HG03139 (cell line): ENCODE results near the gene MAGEF1.

Experiments
- ATAC-seq: cut with Tn5 transposase; IDR thresholded peaks from one replicate; pipeline ENCODE4 v1.9.1; 2021; ENCODE audit not compliant: unreplicated experiment

The MAGEF1 gene, protein sequence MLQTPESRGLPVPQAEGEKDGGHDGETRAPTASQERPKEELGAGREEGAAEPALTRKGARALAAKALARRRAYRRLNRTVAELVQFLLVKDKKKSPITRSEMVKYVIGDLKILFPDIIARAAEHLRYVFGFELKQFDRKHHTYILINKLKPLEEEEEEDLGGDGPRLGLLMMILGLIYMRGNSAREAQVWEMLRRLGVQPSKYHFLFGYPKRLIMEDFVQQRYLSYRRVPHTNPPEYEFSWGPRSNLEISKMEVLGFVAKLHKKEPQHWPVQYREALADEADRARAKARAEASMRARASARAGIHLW

DNA sequence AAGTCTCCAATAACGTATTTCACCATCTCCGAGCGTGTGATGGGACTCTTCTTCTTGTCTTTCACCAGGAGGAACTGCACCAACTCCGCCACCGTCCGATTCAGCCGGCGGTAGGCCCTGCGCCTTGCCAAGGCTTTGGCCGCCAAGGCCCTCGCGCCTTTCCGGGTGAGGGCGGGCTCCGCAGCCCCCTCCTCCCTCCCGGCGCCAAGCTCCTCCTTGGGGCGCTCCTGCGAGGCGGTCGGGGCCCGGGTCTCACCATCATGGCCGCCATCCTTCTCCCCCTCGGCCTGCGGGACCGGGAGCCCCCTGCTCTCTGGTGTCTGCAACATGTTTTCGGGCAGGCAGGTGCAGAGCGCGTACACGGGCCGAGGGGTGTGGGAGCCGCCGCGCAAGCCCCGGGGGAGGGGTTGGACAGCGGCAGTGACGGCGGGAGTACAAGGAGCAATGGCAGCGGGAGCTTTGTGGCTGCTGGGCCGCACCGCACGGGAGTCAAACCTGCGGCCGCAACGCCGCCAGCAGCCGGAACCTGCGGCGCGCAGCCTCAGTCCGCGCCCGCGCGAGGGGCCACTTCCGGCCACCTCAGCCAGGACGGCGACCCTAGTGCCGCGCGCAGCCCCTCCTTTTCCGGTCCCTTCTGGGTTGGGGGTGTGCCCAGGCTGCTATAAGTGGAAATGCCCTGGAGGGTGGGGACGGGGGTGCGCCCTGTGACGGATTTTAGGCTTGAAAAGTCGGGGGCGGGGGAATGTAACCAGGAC, at the start of gene MAGEF1:
MAGEF1 (minus strand) TSS at position 572 of the 755 bp plus-strand sequence; CDS start at position 329, 243 bp downstream.
- ATAC-seq, result peak; percentile 76

DNA sequence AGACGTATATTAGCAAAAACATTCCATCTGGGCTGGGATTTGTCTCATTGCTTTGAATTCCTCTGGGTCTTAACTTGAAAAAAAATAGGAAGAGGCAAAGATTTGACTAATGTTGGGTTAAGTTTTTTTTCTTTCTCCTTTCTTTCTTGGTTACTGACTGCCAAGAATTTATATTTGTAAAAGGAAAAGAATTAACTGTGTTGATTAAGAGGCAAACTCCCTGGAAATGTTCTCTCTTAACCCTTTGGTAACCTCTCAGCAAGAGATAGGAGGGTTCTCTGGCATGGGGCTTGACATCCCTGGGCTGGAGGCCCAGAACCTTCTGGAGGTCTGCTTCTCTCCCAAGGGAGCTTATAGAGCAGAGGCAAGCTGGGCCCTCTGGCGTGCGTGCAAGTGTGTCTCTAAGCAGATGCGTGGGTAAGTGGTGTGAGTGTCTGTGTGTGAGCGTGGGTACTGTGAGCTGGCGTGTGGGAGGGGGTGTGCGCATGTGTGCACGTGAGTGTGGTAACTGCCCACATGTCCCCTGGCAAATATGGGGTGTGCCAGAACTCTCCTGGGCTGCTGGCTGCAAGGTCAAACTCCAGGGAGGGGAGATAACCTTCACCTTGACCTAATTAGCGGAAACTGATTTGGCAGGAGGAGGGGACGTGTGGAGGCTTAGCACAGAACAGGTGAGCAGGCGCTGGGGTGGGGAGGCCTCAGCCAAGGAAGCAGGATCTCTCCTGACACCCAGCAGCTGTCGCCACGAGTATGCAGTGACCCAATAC, 49.4 kb upstream of the MAGEF1 start:
- ATAC-seq, result no peak

DNA sequence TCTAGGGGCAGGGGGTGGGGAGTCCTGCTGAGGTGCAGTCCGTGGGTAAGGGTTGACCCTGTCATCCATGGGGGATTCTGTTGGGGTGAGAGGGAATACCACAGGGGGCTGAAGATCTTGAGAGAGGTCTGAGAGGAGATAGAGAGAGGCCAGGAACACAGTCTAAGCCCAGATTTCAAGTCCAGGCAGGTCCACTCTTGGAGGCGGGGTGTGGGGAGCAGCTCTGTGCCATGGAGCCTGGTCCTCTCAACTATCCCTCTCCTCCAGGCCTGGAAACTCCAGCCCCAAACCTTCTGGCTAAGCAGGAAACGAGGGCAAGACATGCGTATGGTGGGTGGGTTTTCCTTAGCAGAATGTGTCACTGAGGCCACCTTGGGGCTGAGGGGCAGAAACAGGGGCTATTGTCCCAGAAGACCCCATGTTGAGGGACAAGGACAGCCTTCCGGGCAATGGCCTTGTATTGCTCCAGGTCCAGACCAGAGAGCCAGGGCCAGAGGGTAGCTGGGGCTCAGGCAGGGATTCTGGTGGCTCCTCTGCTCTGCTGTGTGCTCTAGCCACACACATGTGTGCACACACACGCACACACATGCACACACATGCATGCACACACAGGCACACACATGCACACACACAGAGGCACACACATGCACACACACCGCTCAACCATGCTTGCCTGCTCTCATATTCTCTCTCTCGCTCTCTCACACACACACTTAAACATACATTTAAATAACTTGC, 48.6 kb upstream of the MAGEF1 start:
- ATAC-seq, result no peak

DNA sequence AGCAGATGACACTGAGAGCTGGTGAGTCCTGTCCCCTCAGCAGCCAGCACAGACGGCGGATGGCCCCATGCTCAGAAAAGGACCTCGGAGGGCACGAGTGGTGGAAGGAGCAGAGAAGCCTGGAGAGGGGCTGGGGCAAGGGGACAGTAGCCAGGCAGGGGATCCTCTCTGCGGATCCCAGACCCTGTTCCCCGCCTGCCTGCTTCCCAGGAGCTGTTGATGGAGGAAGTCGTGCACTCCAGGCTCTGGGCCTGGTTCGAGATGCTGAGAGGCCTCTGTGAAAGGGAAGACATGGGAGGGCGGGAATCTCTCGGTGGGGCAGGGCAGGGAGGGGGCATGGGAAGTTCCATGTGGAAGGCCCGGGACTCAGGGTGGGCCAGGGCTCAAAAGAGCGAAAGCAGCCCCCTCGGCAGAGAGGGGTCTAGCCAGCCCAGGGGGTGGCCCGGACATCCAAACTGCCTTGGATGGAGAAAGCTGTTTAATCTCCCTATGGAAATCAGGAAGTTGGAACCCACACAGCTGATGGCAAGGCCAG, 47.9 kb upstream of the MAGEF1 start:
- ATAC-seq, result no peak

DNA sequence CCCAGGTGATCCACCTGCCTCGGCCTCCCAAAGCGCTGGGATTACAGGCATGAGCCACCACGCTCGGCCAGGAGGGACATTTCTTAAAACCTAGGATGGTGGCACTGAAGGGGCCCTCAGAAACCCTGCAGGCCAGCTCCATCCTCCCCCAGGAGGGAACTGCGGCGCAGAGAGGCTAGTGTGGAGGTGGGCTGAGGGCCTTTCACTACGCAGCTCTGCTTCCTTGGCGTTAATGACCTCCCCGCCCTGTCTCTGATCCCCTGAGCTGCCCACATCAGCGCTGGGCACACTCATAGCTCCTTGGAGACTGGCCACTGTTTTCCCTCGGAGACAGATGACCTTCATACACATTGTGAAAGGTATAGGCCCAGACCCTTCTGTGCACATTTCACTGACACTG, 46.2 kb upstream of the MAGEF1 start:
- ATAC-seq, result no peak

DNA sequence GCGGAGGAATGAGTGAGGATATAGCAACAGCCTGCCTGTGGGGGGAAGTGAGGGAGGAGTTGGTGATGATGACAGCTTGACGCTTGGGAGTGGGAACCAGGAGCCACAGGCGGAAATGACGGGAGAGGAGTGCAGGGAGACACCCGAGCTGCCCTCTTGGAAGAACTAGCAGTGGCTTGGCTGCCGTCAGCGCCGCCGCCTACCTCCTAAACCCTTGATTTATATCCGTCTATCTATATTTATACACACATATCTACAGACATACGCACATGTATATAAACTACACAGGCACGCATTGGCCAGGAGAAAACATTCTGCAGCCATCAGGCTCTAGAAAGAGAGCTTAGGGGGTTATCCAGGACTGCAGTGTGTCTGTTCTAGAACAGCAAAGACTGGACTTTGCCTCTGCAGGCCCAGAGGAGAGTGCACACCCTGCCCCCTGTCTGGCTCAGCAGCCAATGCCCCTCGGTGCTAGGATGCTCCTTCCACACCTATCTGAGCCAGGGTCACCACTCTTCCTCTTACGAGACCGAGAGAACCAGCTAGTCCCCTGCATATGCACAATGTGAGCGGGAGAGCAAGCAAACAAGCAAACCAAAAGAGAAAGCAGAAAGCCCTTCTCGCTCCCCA, 45.3 kb upstream of the MAGEF1 start:
- no peak for ATAC-seq

DNA sequence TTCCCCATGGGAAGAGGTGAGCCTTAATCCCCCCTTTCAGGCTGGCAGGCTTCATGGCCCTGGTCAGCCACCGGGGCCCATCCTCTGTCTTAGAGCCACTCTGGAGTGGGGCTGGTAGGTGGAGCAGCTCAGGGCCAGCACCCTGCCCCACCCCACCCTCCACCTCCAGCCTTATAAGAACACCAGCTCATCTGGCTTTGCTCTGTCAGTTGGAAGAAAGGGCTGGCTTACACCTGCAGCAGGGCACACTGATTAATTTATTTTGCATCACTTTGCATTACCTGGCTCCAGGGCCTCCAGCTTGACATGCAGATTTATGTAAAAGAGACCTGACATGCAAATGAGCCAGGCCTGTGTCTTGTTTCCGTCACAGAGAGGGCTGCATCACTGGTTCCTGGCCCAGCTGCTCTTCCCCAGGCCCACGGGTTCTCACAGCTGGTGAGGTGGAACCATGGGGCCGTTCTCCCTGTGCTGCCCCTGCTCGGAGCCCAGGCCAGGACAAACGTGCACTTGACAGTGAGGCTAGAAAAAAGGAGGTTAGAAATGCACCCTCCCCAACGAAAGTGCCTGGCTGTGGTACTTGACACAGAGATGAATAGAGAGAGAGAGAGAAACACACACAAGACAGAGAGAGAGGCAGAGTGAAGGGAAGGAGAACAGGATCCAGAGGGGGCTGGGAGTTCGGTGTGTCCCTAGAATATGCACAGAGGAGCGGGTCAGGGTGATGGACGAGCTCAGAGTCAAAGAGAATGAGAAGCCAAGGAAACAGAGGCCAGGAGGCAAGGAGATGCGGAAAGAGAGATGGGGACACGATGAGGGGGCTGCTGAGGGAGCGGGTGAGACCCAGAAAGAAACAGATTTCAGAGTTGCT, 44.5 kb upstream of the MAGEF1 start:
- ATAC-seq, result no peak

DNA sequence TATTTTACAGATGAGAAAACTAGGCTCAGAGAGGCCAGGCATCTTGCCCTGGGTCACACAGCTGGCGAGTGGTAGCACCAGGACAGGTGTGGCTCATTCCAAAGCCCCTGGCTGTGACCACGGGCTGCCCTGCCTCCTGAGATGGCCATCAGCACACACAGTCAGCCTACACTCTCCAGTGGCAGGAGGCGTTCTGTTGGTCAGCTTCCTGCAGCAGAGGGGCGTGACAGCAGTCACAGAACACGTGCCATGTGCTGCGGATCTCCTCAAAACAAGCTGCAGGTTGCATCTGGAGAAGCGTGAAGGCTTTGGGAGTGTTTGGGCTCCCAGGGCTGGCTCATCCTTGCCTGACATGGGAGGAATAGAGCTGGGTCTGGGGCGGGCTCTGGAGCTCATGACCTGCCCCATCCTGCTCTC, 43.5 kb upstream of the MAGEF1 start:
- no peak for ATAC-seq

DNA sequence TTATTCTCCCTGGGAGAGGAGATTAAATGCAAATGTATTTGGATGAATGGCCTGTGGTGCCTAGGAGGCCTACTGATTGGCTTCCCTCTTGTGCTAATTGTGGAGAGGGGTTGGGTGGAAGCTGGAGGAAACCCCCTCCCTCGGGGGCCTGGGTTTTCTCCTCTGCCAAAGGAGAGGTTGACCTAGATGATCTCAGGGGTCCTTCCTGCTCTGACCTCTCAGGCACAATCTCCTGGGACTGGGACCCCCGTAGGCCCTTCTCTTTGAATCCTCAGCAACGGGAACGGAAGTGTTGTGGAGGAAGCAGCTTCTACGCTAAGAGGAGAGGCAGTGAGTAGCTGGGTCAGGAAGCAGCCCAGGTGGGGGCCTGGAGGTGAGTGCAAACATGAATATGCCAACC, 40.5 kb upstream of the MAGEF1 start:
- ATAC-seq, result no peak

DNA sequence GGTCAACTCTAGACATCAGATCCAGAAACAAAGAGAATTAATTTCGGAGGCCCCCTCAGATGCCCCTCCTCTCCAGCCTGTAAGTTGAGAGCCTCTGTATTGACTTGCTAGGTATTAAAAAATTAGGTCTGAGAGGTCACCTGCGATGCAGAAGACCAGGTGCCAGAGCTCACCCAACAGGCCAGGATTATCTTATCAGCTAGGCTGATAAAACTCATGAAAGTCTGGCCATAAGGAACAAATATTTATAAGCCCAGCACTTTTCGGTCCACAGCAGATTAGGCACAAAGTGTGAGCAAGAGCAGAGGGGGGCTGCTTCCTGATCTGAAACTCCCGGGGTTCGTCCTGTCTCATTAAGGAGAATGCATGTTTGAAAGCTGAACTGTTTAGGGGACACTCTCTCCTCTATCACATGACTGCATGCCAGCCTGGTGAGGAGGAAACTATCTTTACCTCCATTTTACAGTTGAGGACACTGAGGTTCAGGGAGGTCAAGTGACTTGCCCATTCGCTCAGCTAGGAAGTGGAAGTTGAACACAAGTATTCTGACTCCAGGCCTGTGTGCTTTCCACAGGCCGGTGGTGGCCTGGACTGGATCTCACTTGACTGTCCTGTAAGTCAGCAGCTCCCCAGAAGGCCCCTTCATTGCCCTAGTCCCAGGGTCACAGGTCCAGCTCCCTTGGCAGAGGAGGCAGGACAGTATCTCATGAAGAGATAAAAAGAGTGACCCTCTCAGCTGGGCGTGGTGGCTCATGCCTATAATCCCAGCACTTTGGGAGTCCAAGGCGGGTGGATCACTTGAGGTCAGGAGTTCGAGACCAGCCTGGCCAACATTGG, 39.6 kb upstream of the MAGEF1 start:
- ATAC-seq, result no peak

DNA sequence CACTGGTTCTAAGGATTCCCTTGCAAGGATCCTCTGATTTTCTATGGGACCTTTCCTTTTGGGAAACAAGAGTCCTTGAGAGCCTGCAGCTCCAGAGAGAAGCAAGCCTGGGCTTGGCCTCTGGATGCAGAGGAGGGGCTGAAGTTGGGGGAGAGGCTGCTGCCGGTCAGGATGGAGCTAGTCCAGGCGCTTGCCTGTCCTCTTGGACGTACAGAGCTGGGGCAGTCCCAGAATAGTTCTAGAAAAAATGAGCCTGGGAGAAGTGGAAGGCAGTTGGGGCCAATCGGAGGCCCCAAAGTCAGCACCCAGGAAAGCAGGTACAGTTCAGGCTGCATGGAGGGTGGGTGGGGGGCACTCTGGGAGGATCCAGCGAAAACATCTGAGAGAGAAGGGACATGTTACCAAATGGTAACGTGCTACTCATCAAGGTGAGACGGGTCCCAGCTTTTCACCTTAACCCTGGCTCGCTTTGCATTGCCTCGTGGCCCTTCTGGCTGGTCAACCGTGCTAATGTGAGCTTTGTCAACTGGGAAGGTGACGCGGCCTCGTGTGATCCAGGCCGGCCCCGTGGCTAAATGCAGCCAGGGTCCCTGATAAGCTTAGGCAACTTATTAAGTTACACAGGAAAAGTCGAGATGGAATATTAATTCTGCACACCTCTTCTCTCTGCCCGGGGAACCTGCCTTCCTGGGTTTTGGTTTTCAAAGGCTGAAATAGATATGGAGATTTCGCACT, 38.7 kb upstream of the MAGEF1 start:
- no peak for ATAC-seq

DNA sequence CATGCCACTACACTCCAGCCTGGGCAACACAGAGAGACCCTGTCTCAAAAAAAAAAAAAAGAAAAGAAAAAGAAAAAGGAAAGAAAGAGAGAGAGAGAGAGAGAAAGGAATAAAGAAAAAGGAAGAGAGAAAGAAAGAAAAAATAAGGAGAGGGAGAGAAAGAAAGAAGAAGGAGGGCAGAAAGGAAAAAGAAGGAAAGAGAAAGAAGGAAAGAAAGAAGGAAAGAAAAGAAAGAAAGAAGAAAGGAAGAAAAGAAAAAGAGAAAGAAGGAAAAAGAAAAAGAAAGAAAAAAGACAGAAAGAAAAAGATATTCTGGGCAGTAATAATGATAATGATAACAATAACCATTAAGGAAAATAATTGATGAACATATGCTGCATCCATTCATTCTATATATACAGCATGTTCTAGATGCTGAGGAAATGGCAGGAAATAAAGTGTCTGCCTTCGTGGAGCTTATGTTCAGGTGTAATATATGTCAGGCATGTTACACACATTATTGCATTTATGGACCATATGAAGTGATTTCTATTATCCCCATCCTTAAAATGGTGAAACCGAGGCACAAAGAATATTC, 37.4 kb upstream of the MAGEF1 start:
- ATAC-seq, result no peak

DNA sequence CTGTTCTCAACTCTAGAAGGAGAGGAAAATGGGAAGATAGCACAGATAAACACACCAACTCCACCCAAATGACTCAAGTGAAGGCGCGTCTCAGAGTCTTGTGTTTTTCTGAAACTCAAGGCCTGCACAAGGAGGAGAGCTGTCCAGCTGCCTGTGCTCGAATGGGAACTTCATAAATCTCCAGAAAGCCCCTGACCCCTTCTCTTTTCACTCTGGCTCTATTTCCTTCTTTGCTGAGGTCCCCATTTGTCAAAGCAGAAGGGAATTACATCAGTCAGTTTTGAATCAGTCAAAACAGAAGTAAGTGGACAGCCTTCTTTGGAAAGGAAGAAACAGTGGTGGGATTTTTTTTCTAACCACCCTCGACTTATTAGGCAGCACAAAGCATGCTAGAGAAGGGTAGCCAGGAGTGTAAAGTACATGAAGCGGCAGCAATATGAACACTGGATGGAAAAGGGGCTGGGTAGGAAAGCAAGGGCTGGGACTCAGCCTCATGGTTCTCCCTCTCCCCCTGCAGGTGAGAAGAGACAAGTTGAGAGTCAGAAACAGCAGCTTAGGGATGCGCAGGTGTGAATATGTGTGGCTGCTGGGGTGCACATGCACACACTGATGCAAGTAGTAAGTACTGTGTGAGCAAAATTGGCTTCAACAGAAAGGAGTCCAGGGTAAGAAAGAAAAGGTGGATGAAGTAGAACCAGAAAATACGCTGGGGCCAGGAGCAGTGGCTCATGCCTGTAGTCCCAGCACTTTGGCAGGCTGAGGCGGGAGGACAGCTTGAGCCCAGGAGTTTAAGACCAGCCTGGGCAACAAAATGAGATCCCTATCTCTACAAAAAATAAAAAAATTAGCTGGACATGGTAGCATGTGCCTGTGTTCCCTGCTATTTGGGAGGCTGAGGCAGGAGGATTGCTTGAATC, 36.6 kb upstream of the MAGEF1 start:
- no peak for ATAC-seq

DNA sequence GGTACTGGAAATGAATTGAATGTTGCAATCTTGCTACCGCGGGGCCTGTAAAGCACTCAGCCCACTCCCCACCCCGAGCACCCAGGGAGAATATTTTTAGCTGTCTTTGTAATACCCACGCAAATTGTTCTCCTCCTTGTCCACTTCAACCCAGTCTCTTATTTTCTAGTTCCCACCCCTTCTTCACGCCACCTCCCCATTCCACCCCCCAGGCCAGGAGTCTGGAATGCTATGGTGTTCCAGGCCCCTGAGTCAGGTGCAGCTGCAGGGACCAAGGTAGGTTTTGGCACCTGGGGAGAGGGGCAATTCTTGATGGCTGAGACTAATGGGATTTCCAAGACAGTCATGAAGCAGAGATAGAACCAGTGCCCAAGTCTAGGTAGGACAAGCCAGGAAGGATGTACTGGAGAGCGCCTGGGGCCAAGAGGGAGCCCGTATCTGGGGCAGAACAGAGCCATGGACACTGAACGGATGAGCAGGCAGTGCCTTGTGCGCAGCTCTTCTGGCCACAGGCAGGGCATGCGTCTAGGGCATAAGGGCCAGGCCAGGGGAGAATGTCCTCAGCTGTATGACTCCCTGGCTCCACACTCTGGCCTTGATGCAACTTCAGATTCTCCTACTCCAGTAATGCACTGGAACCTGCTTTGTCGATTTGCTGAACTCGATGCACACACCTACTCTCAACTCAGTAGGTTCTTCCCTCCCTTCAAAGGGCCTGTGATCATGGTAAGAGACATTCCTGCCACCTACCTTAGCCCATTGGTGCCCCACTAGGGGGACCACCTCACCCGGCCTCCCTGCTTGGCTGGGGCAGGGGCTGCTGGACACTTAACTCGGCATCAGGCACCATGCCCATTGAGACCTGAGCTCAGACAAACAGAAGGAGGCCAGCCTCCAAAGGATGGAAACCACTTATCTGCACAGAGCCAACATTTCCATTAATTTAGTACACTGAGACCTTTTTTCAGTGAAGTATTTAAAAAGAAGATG, 34.6 kb upstream of the MAGEF1 start:
- no peak for ATAC-seq

DNA sequence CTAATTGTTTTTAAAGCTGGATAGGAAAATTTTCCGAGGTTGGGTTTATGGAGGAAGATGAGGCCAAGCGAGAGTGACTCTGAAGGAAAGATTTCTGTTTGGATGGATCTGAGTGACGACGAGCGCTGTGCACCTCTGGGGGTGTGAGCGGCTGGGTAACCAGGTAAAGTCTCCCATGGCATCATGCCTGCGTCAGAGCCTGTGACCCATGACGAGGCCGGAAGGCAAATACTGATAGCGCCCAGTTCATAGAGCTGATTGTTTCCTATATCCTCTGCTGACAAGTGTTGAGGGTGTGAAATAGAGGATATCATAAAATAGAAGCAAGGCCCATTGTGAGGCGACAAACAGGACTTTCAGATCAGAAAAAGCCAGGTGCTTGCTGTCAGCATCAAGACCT, 33.7 kb upstream of the MAGEF1 start:
- ATAC-seq, result no peak
